Esophagus muscularis mucosa (tissue), 4 donors: ENCODE results near the gene ABCC5.

ENCODE experiments used
- EP300 ChIP-seq: sonication (generic); formaldehyde crosslinking; IDR thresholded peaks from one replicate; pipeline ENCODE4 v1.6.1; 2017; ENCODE audit warnings: antibody characterized with exemption
- POLR2A ChIP-seq: fragments of 450-650 bp; IDR thresholded peaks from one replicate; pipeline ENCODE4 v1.6.1; 2017; ENCODE audit warnings: antibody characterized with exemption, moderate library complexity, mild to moderate bottlenecking, low read depth
- TF ChIP-seq, protein P1 (sequence below), 3 experiments: fragments of 200-600 bp in 2 of 3; fragments of 450-650 bp in 1 of 3; sonication (generic) in 2 of 3; IDR thresholded peaks; one replicate each; pipeline ENCODE4 v1.5.1; 2017 to 2019; ENCODE audit warnings: antibody characterized with exemption in 3 of 3, mild to moderate bottlenecking in 2 of 3, moderate library complexity in 1 of 3

DNA sequence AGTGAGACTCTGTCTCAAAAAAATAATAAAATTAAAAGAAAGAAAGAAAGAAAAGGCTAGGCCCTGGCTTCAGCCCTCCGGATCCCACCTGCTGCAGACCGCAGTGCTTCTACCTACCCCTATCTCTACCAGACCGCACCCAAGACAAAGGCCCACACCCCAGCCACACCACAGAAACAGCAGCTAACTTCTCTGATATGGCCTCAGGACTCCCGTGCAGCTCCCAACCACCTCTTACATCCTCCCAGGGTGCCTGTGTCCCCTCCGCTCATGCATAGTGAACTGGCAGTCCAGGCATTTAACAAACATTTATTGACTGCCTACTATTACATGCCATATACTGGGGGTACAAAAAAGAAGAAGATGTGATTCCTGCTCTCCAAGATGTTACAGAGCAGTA, 28.3 kb upstream of the ABCC5 start:
- TF ChIP-seq POLR2A: no peak
- TF ChIP-seq, protein P1, sequence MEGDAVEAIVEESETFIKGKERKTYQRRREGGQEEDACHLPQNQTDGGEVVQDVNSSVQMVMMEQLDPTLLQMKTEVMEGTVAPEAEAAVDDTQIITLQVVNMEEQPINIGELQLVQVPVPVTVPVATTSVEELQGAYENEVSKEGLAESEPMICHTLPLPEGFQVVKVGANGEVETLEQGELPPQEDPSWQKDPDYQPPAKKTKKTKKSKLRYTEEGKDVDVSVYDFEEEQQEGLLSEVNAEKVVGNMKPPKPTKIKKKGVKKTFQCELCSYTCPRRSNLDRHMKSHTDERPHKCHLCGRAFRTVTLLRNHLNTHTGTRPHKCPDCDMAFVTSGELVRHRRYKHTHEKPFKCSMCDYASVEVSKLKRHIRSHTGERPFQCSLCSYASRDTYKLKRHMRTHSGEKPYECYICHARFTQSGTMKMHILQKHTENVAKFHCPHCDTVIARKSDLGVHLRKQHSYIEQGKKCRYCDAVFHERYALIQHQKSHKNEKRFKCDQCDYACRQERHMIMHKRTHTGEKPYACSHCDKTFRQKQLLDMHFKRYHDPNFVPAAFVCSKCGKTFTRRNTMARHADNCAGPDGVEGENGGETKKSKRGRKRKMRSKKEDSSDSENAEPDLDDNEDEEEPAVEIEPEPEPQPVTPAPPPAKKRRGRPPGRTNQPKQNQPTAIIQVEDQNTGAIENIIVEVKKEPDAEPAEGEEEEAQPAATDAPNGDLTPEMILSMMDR (IDR thresholded peaks at IDR 0.05): no peak
- no peak for TF ChIP-seq EP300
